Neural cell (in vitro differentiated cells): Measurements from ENCODE around the gene ATP1A2.

Source experiments
- EZH2 ChIP-seq: fragments of 200-600, 300-800 bp; shearing (Covaris generic), sonication (generic); IDR thresholded peaks from 2 replicates; pipeline ENCODE4 v1.6.1; 2014; ENCODE audit warnings: antibody characterized with exemption, low read length, borderline replicate concordance, mild to moderate bottlenecking; ENCODE audit not compliant: insufficient read depth, poor library complexity, severe bottlenecking
- TAF1 ChIP-seq: IDR thresholded peaks from 2 replicates; pipeline ENCODE4 v1.6.1; 2012; ENCODE audit warnings: low read depth
- TF ChIP-seq, protein P1 (sequence below): fragments of 450-650 bp; IDR thresholded peaks from 2 replicates; pipeline ENCODE4 v1.5.1; 2014; ENCODE audit warnings: antibody characterized with exemption, mild to moderate bottlenecking, moderate library complexity; ENCODE audit not compliant: poor library complexity, severe bottlenecking

DNA sequence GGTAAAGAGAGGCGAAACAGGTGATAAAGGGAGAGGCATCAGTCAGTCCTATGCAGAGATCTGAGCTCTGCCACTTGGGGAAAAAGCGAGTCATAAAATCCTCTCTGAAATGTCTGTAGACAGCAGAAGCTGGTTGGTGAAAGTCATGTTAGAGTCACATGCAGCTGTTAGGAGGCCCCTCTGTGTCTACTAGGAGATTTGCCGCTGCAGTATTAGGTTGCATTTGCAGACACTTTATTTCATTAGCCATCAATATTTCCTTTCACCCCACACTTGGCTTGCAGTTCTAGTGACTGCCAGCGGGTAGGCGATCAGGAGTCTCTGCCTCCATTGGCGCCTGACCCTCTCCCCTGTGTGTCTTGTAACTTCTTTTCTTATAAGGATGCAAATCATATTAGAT, 52.0 kb downstream of the ATP1A2 start:
- TF ChIP-seq, protein P1, sequence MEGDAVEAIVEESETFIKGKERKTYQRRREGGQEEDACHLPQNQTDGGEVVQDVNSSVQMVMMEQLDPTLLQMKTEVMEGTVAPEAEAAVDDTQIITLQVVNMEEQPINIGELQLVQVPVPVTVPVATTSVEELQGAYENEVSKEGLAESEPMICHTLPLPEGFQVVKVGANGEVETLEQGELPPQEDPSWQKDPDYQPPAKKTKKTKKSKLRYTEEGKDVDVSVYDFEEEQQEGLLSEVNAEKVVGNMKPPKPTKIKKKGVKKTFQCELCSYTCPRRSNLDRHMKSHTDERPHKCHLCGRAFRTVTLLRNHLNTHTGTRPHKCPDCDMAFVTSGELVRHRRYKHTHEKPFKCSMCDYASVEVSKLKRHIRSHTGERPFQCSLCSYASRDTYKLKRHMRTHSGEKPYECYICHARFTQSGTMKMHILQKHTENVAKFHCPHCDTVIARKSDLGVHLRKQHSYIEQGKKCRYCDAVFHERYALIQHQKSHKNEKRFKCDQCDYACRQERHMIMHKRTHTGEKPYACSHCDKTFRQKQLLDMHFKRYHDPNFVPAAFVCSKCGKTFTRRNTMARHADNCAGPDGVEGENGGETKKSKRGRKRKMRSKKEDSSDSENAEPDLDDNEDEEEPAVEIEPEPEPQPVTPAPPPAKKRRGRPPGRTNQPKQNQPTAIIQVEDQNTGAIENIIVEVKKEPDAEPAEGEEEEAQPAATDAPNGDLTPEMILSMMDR, result no peak
- no peak for TF ChIP-seq EZH2
- TF ChIP-seq TAF1, result no peak
